CD4-positive, alpha-beta T cell treated with Interleukin-1 beta for 1 hour (primary cell): ENCODE data around the gene ITPRID1.

ENCODE experiments used
- DNase-seq, 2 donors: peaks; one replicate each; pipeline ENCODE4 v3.0.0-alpha.2; 2020 to 2022

The ITPRID1 gene

DNA sequence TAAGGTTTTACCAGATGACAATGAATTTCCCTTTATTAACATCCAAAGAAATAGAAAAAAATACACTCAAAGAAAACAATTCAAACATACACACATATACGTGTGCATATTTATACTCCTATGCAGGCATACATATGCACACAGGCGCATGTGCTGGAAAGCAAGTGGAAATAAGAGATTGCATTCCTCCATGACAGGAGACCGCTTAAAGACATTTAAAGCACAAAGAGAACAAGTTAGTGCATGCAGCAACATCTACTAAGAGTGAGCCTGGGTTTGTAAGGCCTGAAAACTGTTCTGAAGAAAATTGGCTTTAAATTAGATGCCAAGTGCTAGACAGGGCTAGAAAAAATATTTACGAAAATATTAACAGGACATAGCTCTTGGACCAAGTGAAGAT, 133.1 kb downstream of the ITPRID1 start:
- DNase-seq = no peak

DNA sequence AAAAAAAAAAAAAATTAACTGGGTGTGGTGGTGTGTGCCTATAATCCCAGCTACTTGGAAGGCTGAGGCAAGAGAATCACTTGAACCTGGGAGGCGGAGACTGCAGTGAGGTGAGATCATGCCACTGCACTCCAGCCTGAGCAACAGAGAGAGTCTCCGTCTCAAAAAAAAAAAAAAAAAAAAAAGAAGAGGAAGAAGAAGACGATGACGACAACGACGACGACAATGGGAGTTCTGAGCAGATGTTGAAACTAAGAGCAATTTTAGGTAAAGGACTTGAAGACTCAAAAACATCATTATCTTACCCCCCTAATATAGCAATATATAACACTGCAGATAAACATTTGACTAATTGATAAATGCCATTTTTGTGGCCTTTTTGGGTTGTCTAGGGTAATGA, 133.6 kb downstream of the ITPRID1 start:
- DNase-seq = peak in 1 of 2 donors; percentile 39

DNA sequence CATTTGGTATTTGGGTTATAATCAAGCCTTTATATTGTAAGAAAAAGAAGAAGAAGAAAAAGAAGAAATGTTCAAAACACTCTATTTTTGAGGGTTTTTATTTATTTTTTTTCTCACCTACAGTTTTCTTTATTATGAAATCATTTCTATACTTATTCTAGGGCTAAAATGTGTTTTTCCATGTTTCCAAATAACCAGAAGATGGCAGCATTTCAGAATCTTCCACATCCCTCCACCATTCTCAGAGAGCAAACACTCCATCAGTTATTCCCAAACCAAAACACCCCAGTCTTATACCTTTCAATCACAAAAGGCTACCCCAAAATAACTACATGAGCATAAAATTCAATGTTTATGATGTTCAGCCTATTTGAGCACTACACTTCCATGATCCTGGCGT, 134.4 kb downstream of the ITPRID1 start:
- DNase-seq = no peak

DNA sequence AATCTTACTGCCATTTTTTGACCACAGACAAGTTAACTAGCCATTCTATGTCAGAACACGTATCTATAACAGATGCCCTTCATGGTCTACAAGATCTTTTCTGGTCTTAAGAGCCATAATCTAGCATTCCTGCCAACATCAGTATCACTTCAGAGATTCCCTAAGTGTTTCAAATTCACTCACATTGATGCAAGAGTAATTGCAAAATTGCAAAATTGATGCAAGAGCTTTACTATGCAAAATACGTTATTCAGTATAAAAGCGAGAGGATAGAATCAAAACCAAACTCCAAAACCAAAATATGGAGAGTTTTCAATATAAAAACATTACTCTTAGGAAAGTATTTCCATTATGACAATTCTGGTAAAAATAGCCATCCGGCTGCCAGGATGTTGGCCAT, 135.0 kb downstream of the ITPRID1 start:
- no peak for DNase-seq

DNA sequence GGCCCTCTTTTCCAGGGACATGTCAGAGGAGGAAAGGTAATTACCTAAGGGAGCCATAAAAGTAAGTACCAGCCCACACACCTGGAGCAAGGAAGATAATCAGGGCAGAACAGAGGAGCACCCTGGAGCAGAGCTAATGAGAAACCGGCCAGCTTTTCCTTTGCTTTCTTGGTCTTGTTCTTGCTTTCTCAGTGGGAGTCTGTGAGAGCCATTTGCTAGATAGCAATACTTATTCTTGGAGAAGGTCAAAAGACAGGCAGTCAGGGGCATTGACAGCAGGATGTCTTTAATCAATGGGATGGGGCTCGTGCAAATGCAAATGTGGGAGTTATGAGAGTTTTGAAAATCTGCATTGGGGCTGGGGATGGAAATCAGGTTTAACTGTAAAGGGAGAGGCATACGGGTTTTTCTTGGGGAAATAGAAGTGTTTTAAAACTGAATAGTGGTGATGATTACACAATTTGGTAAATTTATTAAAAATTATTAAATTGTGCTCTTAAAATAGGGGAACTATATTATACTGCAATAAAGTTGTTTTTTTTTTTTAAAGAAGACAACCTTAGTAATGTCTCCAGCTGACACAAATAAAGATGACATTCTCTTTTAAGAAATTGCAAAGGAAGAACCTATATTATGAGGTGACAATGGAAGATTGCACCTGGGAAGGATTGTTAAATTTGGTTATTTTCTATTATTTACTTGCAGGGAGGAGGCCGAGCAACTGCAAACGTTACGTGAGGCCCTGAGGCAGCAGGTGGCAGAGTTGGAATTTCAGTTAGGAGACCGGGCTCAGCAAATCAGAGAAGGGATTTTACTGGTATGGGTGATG, 137.6 kb downstream of the ITPRID1 start:
- no peak for DNase-seq

DNA sequence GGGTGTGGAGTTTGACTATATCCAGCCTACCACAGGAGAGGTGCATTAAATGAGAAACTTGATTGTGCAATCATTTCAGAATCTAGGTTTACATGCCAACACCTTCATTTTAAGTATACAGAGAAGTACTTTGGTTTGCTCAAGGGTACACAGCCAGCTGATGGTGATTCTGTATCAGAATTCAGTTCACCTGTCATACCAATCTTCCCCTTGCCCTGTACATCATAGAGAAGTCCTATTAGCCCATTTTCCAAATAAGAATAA, 138.1 kb downstream of the ITPRID1 start:
- no peak for DNase-seq

DNA sequence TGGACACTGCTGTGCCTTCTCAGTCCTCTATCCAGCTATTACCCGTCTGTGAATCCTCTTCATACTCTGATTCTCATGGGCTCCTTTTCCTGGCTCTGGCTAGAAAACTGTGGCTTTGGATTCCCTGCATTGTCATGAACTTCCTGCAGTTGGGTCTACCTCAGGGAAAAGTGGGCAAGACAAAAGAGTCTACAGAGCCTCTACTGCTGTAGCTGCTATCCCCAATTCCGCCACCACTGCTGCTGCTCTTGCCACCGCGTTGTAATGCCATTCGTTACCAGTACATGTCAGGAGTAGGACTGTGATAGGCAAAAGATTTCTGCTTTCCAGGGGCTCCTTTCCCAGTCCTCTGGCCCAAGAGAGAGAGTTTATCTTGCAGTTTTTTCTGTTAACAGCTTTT, 149.2 kb downstream of the ITPRID1 start:
- DNase-seq = no peak

DNA sequence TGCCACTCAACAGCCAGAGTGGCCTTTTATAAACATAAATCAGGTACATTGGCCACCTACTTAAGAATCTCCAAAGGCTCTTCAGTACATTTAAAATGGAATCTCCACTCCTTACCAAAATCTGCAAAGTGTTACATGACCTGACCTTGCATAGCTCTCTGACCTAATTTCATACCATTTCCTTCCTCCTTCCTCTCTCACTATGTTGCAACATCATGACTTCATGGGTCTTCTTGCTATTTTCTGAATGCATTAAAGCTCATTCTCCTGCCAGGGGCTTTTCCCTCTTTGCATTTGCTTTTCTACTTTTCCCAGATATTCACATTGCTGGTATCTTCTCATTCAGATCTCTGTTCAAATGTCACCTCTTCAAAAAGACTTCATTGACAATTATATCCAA, 151.0 kb downstream of the ITPRID1 start:
- DNase-seq = no peak

DNA sequence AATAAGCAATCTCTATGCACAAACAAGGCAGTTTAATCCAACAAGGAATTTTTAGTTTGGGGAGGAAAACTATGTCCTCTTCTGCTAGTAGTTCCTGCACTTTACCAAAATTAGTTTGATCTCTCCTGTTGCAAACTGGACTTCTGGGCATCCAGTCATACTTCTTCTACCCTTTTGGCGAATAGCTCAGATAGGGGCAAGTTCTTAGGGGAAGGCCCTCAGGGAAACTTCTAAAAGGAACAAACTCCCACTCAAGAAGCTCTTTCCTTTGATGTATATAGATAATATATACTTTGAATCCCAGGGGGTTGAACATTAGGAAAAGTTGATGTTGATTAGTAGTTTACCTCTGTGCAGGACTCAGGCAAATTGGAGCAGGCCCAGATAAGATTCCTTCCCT, 151.7 kb downstream of the ITPRID1 start:
- DNase-seq = no peak

DNA sequence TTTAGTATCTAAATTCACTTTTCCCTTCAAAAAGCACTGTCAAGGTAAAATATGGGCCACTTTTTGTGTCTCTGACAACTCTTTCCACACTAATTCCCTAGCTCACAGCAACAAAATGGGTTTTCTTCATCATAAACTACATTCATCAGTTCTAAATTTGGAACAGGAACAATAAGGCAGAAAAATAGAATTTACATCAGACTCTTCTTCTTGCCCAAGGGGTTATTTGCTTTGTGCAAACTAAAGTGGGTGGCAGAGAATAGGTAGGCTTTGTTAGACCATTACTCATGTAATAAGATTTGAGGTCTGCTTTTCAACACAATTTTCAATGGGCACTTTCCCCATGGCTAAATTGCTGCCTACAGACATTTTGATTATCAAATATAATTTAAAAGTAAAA, 155.6 kb downstream of the ITPRID1 start:
- DNase-seq = no peak

DNA sequence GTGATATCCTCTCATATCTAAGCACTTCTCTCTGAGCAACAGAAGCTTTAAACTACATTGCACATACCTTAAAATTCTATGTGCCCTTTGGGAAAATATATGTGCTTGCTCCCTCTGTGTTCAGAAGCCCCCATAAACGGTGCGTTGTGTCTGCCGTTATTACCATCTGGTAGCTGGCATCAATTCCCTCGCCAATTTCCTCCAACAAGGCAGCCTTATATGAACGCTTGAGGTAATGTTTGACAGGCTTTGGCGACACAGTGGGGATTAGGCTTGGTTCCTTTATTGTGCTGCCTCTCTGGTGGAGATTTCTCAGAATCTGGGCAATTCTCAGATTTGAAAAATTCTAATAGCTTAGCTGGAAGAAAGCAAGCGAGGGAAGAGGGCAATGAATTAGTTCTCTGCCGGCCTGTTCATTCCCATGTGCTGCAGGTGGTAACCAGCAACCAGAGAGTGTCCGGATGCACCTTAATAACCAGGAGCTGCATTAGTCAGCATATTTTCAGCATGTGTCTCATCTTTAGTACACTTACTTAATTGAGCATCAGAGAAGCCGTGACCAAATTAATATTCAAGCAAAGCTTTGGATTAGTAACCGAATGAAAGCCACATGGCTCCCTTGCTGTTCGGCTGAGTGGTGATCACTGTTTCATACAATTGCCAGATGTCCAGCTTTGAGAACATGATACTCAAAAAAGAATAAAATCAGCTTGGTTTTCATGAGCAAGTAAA, 165.8 kb downstream of the ITPRID1 start:
- no peak for DNase-seq

DNA sequence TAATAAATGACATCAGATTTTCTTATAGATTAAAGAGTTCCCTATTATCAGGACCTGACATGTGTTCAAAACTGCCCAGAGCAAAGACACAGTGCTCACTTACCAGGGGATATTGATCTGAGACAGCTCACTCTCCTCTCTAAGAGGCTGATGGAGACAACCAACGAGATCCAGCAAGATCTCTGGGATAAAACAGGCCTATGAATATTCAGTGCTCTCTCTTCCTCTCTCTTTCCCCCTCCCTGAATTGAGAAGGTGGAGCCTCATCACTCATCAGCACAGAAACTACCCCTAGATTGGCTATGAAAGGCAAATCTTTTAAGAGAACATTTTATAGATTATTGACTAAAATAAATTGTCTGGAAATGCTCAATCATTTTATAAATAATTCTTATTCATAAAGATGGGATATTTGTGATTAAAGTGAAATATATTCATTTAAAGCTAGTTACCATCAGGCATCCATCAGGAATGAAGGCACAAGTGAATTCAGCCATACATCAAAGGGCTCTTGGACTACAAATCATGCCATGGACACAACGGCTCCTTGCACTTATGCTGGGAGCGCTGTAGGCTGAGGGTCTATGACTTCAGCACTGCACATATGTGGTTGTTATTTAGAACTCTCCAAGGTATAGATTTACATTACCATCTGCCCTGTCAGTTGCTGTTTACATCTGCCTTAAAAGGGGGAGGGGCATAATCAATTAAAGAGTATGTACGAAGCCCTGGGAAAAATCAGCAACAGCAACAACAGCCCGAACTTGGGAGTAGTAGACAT, 169.7 kb downstream of the ITPRID1 start:
- DNase-seq = no peak

DNA sequence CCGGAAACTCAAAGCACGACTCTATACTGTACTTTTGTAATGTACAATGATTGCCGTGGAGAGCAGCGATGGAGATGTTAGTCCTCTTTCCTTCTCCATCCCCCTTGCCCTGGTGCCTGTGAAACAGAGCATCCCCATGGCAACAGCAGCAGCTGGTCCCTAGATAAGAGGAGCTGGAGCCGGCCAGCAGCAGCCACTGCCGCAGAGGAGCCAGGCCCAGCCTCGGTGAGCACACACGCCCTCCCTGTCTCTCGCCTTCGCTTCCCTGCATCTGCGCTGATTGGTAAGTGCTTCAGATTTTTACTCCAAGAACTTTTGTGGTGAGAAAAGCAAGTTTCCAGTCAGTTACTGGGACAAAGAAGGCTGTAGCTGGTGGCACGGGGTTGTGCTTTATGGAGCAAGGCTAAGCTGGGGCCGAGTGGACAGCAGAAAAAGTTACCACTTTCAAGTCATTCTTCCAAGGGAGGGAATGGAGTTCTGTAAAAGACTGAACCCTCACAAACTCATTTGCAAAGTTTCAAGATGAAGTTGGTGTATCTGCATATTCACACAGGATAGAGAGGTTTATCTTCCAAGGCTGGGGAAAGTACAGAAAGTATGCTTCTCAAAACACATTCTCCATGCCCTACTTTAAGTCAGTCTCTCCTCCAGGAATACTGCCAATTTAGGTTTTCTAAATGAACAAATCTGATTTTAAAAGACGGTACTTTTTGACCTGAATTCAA, 173.3 kb downstream of the ITPRID1 start, which contains the start of gene PPP1R17:
PPP1R17 (plus strand) TSS at position 192 of the 725 bp plus-strand sequence. CDS start 5,227 bp downstream, outside the sequence.
- no peak for DNase-seq

DNA sequence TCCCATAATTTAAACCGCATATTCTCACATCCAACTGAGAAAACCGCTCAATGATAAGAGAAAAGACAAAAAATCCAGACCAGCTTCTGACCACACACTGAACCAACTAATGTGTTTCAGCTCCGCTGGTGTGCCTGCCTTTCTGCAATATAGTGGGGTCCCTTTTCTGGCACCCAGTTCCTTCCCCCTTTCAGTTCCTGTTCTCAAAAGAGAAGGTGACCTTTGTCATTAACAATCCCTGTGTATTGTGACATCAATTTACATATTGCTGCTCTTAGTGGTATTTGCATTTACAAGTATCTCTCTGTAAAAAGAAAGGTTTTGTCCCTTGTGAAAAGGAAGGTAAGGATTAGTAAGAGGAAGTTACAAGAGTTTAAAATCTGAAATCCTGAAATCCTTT, 174.5 kb downstream of the ITPRID1 start:
- DNase-seq = peak in 1 of 2 donors; percentile 25

DNA sequence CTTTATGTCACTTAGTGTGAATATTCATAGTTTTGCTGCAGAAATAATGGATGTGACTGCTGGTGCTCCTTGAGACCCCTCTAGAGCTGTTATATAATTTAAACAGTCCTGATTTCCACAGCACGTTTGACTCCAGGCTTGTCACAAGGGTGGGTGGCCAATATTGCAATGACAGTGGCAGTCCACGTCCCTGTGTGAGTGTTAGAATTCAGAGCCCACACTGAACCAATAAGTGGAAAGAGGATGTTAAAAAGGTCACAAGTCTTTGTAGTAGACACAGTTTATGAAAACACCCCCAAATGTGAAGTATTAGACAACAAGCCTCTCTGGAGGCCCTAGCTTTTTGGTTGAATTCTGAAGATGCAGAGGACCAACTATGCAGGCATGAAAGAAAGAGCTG, 175.1 kb downstream of the ITPRID1 start:
- no peak for DNase-seq

DNA sequence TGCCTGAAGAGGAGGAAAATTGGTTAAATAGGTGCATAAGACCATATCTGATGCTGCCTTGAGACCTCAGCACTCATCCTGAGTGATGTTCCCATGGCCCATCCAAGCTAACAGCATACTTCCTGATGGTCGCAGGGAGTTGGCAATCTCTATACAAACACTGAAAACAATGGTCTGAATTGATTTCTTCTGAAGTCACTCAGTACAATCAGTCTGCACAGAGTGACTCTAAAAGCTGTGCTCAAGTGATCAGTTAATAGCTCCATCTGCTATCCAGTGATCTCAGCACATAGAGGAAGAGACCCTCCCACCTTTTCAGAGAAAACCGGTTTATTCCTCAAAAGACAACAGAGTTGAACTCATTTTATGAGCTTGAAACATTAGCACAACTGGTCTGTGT, 177.0 kb downstream of the ITPRID1 start:
- no peak for DNase-seq

DNA sequence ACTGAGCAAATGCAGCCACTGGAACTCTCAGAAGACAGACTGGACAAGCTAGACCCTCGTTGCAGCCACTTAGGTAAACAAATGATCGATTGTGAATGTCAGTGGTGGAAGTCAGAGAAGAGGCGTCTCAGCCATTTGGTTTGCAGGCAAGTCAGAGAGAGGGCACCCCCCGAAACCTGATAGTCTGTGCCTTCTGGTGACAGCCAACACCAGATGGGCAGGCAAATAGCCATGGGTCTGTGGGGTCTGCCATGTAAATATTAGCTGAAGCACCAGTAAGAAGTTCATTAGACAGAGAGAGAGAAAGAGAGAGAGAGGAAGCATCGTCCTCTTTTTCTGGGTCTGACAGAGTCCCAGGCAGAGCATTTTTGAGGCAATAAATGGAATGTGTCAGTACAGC, 178.6 kb downstream of the ITPRID1 start:
- DNase-seq = no peak

DNA sequence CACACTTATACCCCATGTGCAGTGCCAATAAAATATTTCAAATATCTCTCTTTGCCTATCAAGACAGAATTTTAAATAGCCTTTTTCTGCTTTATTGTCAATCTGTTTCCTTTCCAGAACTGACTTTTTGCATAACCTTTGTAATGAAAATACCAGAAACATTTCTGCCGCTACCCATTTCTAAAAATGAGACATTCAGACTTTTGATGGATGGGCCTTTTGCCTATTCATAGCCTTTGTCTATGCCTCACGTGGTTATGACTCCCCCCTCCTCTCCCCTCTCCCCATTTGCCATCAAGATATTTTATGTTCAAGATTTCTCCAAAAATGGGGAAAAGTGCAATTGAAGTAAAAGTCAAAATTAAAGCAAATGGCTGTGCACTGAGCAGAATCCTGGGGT, 179.0 kb downstream of the ITPRID1 start:
- DNase-seq = no peak

DNA sequence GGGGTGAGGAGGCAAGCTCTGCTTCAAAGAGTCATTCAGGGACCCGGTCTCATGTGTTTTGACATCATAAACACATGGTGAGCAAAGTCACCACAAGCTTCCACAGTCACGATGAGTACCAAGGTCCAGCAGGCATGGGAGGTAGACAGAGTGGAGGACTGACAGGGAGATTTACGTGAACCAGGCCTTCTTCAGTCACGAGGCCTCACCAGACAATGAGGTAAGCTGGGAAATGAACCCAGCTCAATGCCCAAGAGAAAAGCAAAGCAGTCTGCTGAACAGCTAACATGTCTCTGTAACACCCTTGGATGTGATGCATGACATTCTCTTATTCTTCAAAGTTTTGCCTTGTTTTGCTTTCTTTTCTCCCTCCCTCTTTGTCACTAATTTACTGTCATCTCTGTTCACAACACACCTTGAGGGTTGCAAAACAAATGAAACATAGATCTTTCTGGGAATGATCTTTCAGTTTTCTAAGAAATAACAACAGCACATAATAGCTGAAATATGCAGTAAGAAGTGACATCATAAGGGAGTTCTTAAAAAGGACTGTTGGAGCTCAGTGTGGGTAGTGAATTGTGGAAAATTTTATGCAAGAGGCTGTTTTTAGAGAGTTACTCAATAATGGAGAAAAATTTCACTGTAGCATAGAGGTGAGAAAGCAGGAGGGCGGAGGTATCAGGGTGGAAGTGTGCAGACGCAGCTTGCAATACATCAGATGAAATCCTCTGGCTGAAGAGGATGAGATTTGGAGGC, 182.1 kb downstream of the ITPRID1 start:
- DNase-seq = no peak

DNA sequence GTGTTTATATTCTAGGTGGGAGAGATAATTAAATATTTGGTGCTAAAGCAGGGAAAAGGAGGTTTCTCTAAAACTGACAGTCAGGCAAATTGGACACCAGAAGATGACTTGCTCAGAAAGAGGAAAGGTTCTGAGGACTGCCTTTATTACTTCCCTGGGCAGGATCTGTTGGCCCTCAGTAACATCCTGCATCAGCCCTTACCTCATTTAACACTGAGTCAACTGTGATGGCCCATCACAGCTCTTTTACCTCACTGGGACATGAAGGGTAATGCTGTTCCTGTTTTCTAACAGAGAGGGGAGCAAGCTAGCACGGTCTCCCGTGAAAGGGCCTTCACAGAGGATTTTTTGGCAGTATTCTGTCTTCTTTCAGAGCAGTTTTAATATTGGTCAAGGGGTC, 185.2 kb downstream of the ITPRID1 start:
- peak in 1 of 2 donors; percentile 29 for DNase-seq

DNA sequence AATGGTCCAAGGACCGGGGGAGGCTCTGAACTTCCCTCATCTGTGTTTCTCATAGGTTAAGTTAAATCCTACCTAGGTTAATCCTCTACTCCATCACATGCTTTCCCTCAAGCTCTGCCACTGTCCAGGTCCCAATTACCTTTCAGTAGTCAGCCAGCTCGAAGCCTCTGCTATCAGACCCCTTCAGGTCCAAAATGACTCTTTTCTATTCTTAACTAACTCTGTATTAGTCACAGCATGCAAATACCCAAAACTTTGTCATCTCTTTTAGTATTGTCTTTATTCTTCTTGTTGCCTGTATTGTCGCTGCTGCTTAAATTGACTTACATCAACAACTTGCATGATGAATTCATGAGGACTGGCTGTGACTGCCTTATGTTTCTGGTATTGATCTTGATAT, 188.5 kb downstream of the ITPRID1 start:
- DNase-seq = no peak

DNA sequence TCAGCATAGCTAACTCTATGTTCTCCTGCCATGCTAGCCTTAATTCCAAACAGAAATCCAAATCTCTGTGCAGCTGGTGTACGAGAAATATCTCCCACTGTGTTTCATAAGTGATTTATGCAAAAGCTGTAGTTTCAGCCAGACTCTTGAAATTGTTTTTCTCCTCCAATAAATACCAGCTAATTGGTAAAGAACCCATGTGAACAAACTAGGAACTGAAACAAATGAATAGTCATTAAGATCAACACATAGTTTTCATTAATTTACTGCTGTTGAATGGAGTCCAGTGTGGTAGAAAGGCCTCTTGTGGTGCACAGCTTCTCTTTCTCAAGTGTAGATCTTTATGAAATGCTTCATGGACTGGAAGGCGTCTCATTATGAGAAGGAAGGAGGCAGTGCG, 191.5 kb downstream of the ITPRID1 start:
- DNase-seq = no peak
